Naive thymus-derived CD4-positive, alpha-beta T cell (primary cell): ENCODE data around the gene GAGE12H. TPM values are rescaled to one million over a fixed set of nuclear protein-coding genes. Genes with fewer than 3 reads are reported as not detected.
A peak's percentile ranks its signal among the peaks of the same experiment; 100 is the strongest.
"Not testable (repeated sequence)": the region's sequence is repeated elsewhere in the genome, so short reads cannot be mapped to it uniquely, and the experiment has no call there.

Source experiments
- ATAC-seq: fragments of 150-1000 bp; cut with Tn5 transposase; 2 replicates; pipeline ENCODE4 v1.10.0; 2021; ENCODE audit warnings: mild to moderate bottlenecking, moderate library complexity
- CTCF ChIA-PET: fragments of 350-600 bp; sonication (Branson Sonifier 250); formaldehyde crosslinking; loops from one replicate; lab custom pipeline; 2021; ENCODE audit warnings: antibody characterized with exemption; lab: Charles Lee
- POLR2A ChIA-PET: fragments of 350-600 bp; sonication (Branson Sonifier 250); formaldehyde crosslinking; loops from one replicate; lab custom pipeline; 2021; ENCODE audit warnings: antibody characterized with exemption, inconsistent platforms; lab: Charles Lee
- DNase-seq, 9 donors: peaks; one replicate each; pipeline versions ENCODE4 v3.0.0 to v3.0.0-alpha.2; 2020 to 2022; ENCODE audit warnings: mixed read lengths in 1 of 9
- H3K27ac ChIP-seq: one replicate; pipeline ENCODE4 v1.7.0; 2013; ENCODE audit warnings: mild to moderate bottlenecking, low read depth, low read length, moderate library complexity
- H3K27me3 ChIP-seq, 2 donors: one replicate each; pipeline ENCODE4 v1.7.0; 2013; ENCODE audit warnings: low read length in 2 of 2, mild to moderate bottlenecking in 2 of 2, moderate library complexity in 2 of 2; ENCODE audit not compliant: control insufficient read depth in 2 of 2, insufficient read depth in 2 of 2
- H3K36me3 ChIP-seq, 3 experiments: 1 replicate in 2 of 3; 2 replicates in 1 of 3; pipeline ENCODE4 v1.7.0; 2013; ENCODE audit warnings: low read length in 3 of 3, mild to moderate bottlenecking in 3 of 3, moderate library complexity in 1 of 3; ENCODE audit not compliant: insufficient read depth in 3 of 3, control insufficient read depth in 2 of 3
- H3K4me1 ChIP-seq, 2 donors: one replicate each; pipeline ENCODE4 v1.7.0; 2013; ENCODE audit warnings: low read length in 2 of 2, mild to moderate bottlenecking in 2 of 2, moderate library complexity in 1 of 2; ENCODE audit not compliant: control insufficient read depth in 2 of 2, insufficient read depth in 2 of 2
- H3K4me3 ChIP-seq: 2 replicates; pipeline ENCODE4 v1.7.0; 2013; ENCODE audit warnings: mild to moderate bottlenecking, low read length
- H3K9me3 ChIP-seq, 3 experiments: 1 replicate in 2 of 3; 2 replicates in 1 of 3; pipeline ENCODE4 v1.7.0; 2013; ENCODE audit warnings: low read length in 3 of 3; ENCODE audit not compliant: control insufficient read depth in 2 of 3
- H3K27ac Mint-ChIP-seq, 9 donors: one replicate each; pipeline ENCODE4 v1.8.0; 2020 to 2022; ENCODE audit warnings: mixed read lengths in 9 of 9, mild to moderate bottlenecking in 8 of 9, moderate library complexity in 5 of 9, inconsistent platforms in 2 of 9
- H3K27me3 Mint-ChIP-seq, 5 donors: one replicate each; pipeline ENCODE4 v1.8.0; 2021 to 2022; ENCODE audit warnings: mixed read lengths in 5 of 5, mild to moderate bottlenecking in 1 of 5
- H3K36me3 Mint-ChIP-seq, 5 donors: one replicate each; pipeline ENCODE4 v1.8.0; 2020 to 2022; ENCODE audit warnings: mixed read lengths in 5 of 5, mild to moderate bottlenecking in 3 of 5, inconsistent platforms in 1 of 5
- H3K4me1 Mint-ChIP-seq, 7 donors: one replicate each; pipeline ENCODE4 v1.8.0; 2020 to 2022; ENCODE audit warnings: mixed read lengths in 7 of 7, mild to moderate bottlenecking in 3 of 7, inconsistent platforms in 1 of 7
- H3K4me3 Mint-ChIP-seq, 10 donors: one replicate each; pipeline ENCODE4 v1.8.0; 2020 to 2022; ENCODE audit warnings: mild to moderate bottlenecking in 10 of 10, mixed read lengths in 10 of 10, moderate library complexity in 6 of 10, inconsistent platforms in 2 of 10
- H3K9me3 Mint-ChIP-seq, 11 donors: one replicate each; pipeline ENCODE4 v1.8.0; 2020 to 2022; ENCODE audit warnings: mixed read lengths in 11 of 11, mild to moderate bottlenecking in 4 of 11, inconsistent platforms in 1 of 11, moderate library complexity in 1 of 11
- intact Hi-C, 2 donors: fragments of 100-400 bp; cut with micrococcal nuclease; formaldehyde crosslinking; loops; one replicate each; pipeline ENCODE4 v1.15.1; 2023
- polyA plus RNA-seq, 2 donors: library from polyadenylated mRNA; unstranded; fragments of 300-500 nt; fragmentation: Illumina TruSeq; gene quantifications; one replicate each; pipeline ENCODE4 v1.2.3, GENCODE V29; 2021
- total RNA-seq, 6 experiments: library from RNA in 5 of 6; stranded (reverse) in 5 of 6; gene quantifications; 1 replicate in 5 of 6; 2 replicates in 1 of 6; pipeline ENCODE4 v1.2.3 and lab custom pipeline; 2021 to 2026

GAGE12H gene
- total and polyA plus RNA-seq, 7 experiments from 2014 or later, result not detected

GRCh38 chrX:49570100-49570499, 9.6 kb upstream of the GAGE12H start, which contains the start of gene GAGE12G:
TSS of gene GAGE12G (plus strand) at chrX:49570400. CDS start at chrX:49571555, 1,155 bp downstream.
- ATAC-seq, H3K27me3 ChIP-seq, POLR2A ChIA-PET, H3K9me3 Mint-ChIP-seq, H3K27ac Mint-ChIP-seq, H3K27me3 Mint-ChIP-seq, H3K4me1 Mint-ChIP-seq, H3K4me1 ChIP-seq, H3K9me3 ChIP-seq, H3K4me3 Mint-ChIP-seq, CTCF ChIA-PET, DNase-seq, H3K36me3 Mint-ChIP-seq, intact Hi-C loops, H3K27ac ChIP-seq, H3K36me3 ChIP-seq, H3K4me3 ChIP-seq: not testable (repeated sequence)

- intact Hi-C loops, H3K4me1 Mint-ChIP-seq, H3K27me3 Mint-ChIP-seq, H3K27ac ChIP-seq, H3K9me3 ChIP-seq, H3K9me3 Mint-ChIP-seq, DNase-seq, CTCF ChIA-PET, POLR2A ChIA-PET, H3K4me1 ChIP-seq, H3K36me3 ChIP-seq, ATAC-seq, H3K27me3 ChIP-seq, H3K36me3 Mint-ChIP-seq, H3K27ac Mint-ChIP-seq, H3K4me3 Mint-ChIP-seq, H3K4me3 ChIP-seq: not testable (repeated sequence)
Measured at GRCh38 chrX:49589196-49589595, 9.4 kb downstream of the GAGE12H start, which contains the start of gene GAGE2A. TSS of gene GAGE2A (plus strand) at chrX:49589496. CDS start at chrX:49590651, 1,155 bp downstream.

GRCh38 chrX:49589769-49590478, 10.2 kb downstream of the GAGE12H start:
- H3K27ac ChIP-seq, CTCF ChIA-PET, intact Hi-C loops, POLR2A ChIA-PET, H3K9me3 Mint-ChIP-seq, H3K4me3 ChIP-seq, H3K4me1 ChIP-seq, ATAC-seq, H3K27ac Mint-ChIP-seq, H3K27me3 Mint-ChIP-seq, H3K4me1 Mint-ChIP-seq, H3K4me3 Mint-ChIP-seq, H3K27me3 ChIP-seq, H3K36me3 ChIP-seq, H3K9me3 ChIP-seq, H3K36me3 Mint-ChIP-seq: not testable (repeated sequence)
- peak in 1 of 9 donors; percentile 7 for DNase-seq

GRCh38 chrX:49590488-49590887, 10.7 kb downstream of the GAGE12H start:
- H3K4me1 ChIP-seq, H3K27ac Mint-ChIP-seq, H3K27me3 ChIP-seq, H3K9me3 ChIP-seq, H3K4me3 ChIP-seq, intact Hi-C loops, POLR2A ChIA-PET, ATAC-seq, H3K27ac ChIP-seq, H3K4me1 Mint-ChIP-seq, H3K36me3 Mint-ChIP-seq, H3K9me3 Mint-ChIP-seq, H3K4me3 Mint-ChIP-seq, H3K36me3 ChIP-seq, DNase-seq, CTCF ChIA-PET, H3K27me3 Mint-ChIP-seq: not testable (repeated sequence)

- POLR2A ChIA-PET, CTCF ChIA-PET: not testable (repeated sequence)
Measured at GRCh38 chrX:49598720-49599119, 19.0 kb downstream of the GAGE12H start, which contains the start of gene GAGE1. TSS of gene GAGE1 (plus strand) at chrX:49599020. CDS start at chrX:49600175, 1,155 bp downstream.

GRCh38 chrX:49610718-49611310, 31.1 kb downstream of the GAGE12H start:
- no peaks in the 10 kb centered on the region for H3K4me1 ChIP-seq
- no peaks in the 10 kb centered on the region for H3K4me1 Mint-ChIP-seq
- H3K27ac ChIP-seq, result no peak overlapping the region
- H3K27me3 Mint-ChIP-seq, result peaks cover 0 to 4% (median 0%) of the 10 kb centered on the region in 5 donors
- ChIA-PET CTCF (no interaction called here), POLR2A (no interaction called here)
- no peak overlapping the region for H3K4me3 ChIP-seq
- peaks cover 0 to 5% (median 0%) of the 10 kb centered on the region in 11 donors for H3K9me3 Mint-ChIP-seq
- DNase-seq (no peak), ATAC-seq (no peak)
- intact Hi-C loops, result no loop called here
- H3K4me3 Mint-ChIP-seq, result no peak overlapping the region
- H3K36me3 Mint-ChIP-seq, result no peaks in the 10 kb centered on the region
- no peaks in the 10 kb centered on the region for H3K9me3 ChIP-seq
- H3K27ac Mint-ChIP-seq, result no peak overlapping the region
- H3K36me3 ChIP-seq, result no peaks in the 10 kb centered on the region
- H3K27me3 ChIP-seq, result no peaks in the 10 kb centered on the region

More at GRCh38 chrX:49598720-49599119, 19.0 kb downstream of the GAGE12H start, which contains the start of gene GAGE1:
- H3K4me3 ChIP-seq, H3K9me3 ChIP-seq, ATAC-seq, DNase-seq, H3K4me1 Mint-ChIP-seq, H3K27ac Mint-ChIP-seq, H3K4me1 ChIP-seq, H3K36me3 ChIP-seq, H3K4me3 Mint-ChIP-seq, H3K9me3 Mint-ChIP-seq, H3K27ac ChIP-seq, H3K27me3 ChIP-seq, H3K36me3 Mint-ChIP-seq, intact Hi-C loops, H3K27me3 Mint-ChIP-seq: not testable (repeated sequence)

- no peaks in the 10 kb centered on the region for H3K27me3 ChIP-seq
- H3K36me3 ChIP-seq, result no peaks in the 10 kb centered on the region
- Mint-ChIP-seq H3K9me3 (peaks cover 0 to 4% (median 0%) of the 10 kb centered on the region in 11 donors), H3K4me1 (no peaks in the 10 kb centered on the region), H3K36me3 (no peaks in the 10 kb centered on the region), H3K27me3 (no peaks in the 10 kb centered on the region), H3K27ac (peak overlapping the region in 1 of 9 donors; percentile 52), H3K4me3 (no peak overlapping the region)
- H3K4me1 ChIP-seq, result no peaks in the 10 kb centered on the region
- ATAC-seq, result no peak
- H3K27ac ChIP-seq, result no peak overlapping the region
- intact Hi-C loops, result no loop called here
- POLR2A ChIA-PET, result no interaction called here
- no peak overlapping the region for H3K4me3 ChIP-seq
- H3K9me3 ChIP-seq, result no peaks in the 10 kb centered on the region
- DNase-seq, result no peak
- CTCF ChIA-PET, result no interaction called here
Measured at GRCh38 chrX:49618574-49618973, 38.8 kb downstream of the GAGE12H start.
